AG09319 (cell line): Measurements from ENCODE around the gene YWHAB.

Source experiments
- DNase-seq: peaks from one replicate; pipeline ENCODE4 v3.0.0-alpha.2; 2010; ENCODE audit warnings: low read depth; ENCODE audit errors: extremely low read depth
- TF ChIP-seq, protein P1 (sequence below): IDR thresholded peaks from 2 replicates; pipeline ENCODE4 v1.5.1; 2011; ENCODE audit warnings: low read depth, mild to moderate bottlenecking, inconsistent platforms, low read length, moderate library complexity

Gene YWHAB

DNA sequence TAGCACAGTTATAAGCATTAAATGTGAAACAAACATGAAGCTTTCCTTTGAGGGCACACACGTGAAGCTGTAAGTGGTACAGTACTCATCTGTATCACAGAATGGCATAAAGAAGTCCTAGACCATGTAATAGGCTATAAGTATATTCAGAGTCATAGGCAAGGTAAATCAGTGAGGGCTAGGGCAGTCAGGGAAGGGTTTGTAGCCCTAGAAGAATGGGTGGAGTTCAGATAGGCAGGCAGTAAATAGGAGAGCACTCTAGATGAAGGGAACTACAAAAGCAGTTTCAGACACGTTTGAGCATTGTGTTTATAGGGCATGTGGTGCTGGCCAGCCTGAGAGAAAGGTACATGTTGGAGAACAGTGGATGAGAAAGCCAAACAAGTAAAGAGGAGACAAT, 9.5 kb downstream of the YWHAB start:
- no peak for DNase-seq
- TF ChIP-seq, protein P1, sequence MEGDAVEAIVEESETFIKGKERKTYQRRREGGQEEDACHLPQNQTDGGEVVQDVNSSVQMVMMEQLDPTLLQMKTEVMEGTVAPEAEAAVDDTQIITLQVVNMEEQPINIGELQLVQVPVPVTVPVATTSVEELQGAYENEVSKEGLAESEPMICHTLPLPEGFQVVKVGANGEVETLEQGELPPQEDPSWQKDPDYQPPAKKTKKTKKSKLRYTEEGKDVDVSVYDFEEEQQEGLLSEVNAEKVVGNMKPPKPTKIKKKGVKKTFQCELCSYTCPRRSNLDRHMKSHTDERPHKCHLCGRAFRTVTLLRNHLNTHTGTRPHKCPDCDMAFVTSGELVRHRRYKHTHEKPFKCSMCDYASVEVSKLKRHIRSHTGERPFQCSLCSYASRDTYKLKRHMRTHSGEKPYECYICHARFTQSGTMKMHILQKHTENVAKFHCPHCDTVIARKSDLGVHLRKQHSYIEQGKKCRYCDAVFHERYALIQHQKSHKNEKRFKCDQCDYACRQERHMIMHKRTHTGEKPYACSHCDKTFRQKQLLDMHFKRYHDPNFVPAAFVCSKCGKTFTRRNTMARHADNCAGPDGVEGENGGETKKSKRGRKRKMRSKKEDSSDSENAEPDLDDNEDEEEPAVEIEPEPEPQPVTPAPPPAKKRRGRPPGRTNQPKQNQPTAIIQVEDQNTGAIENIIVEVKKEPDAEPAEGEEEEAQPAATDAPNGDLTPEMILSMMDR, result no peak

GRCh38 chr20:44896583-44896982, 11.1 kb downstream of the YWHAB start:
- DNase-seq, result no peak
- TF ChIP-seq, protein P1, result no peak

- DNase-seq, result no peak
- TF ChIP-seq, protein P1, result no peak
Observed at GRCh38 chr20:44897133-44897532, 11.6 kb downstream of the YWHAB start.

DNA sequence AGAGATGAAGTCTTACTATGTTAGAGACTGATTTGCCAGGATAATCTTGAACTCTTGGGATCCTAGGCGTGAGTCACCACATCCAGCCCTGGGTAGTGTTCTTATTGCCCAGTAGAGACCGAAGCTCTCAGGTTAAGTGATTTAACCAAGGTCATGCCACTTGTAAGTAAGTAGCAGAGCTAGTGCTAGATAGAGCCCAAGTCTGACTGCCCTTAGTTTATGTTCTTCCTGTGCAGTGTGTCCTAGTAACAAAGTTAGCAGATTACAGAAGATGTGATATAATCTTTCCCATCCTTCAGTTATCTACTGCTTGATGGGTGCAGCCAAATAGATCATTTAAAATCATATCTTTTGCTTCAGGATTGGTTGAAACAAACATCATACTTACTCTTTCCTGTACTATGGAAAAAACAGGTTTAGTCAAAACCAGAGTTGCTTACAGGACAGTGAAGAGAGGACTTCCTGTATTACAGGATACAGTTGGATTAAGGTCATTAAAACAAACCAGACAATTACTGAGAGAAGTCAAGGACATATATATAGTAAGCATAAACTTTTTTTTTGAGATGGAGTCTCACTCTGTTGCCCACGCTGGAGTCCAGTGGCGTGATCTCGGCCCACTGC, 14.8 kb downstream of the YWHAB start:
- no peak for DNase-seq
- TF ChIP-seq, protein P1, result no peak

- DNase-seq, result no peak
- TF ChIP-seq, protein P1, result no peak
Observed at GRCh38 chr20:44901974-44902373, 16.5 kb downstream of the YWHAB start.

GRCh38 chr20:44904377-44904776, 18.9 kb downstream of the YWHAB start:
- TF ChIP-seq, protein P1, result no peak
- DNase-seq, result no peak

- DNase-seq, result no peak
- TF ChIP-seq, protein P1, result no peak
Observed at GRCh38 chr20:44908987-44909871, 23.7 kb downstream of the YWHAB start.
